Mesenchymal stem cell (in vitro differentiated cells and primary cell): ENCODE data around the gene DENND5A.

Experiments
- DNase-seq: peaks from one replicate; pipeline ENCODE4 v3.0.0-alpha.2; 2013
- H2AFZ ChIP-seq: one replicate; pipeline ENCODE4 v1.6.1; 2013; ENCODE audit warnings: low read depth, mild to moderate bottlenecking, control low read depth, inconsistent platforms, low read length, moderate library complexity
- H2AK5ac ChIP-seq: 2 replicates; pipeline ENCODE4 v1.6.1; 2013; ENCODE audit warnings: low read length, moderate library complexity, mild to moderate bottlenecking, inconsistent platforms; ENCODE audit not compliant: severe bottlenecking
- H2BK120ac ChIP-seq: one replicate; pipeline ENCODE4 v1.6.1; 2013; ENCODE audit warnings: low read depth, mild to moderate bottlenecking, inconsistent platforms, low read length, moderate library complexity
- H2BK12ac ChIP-seq, 2 experiments: one replicate each; pipeline ENCODE4 v1.6.1; 2013; ENCODE audit warnings: inconsistent platforms in 2 of 2, low read length in 2 of 2, mild to moderate bottlenecking in 2 of 2, moderate library complexity in 2 of 2, control low read depth in 1 of 2
- H2BK15ac ChIP-seq: one replicate; pipeline ENCODE4 v1.6.1; 2013; ENCODE audit warnings: mild to moderate bottlenecking, low read depth, inconsistent platforms; ENCODE audit not compliant: poor library complexity, severe bottlenecking
- H2BK5ac ChIP-seq: 2 replicates; pipeline ENCODE4 v1.6.1; 2013; ENCODE audit warnings: low read depth, mild to moderate bottlenecking, low read length, control low read depth, inconsistent platforms; ENCODE audit not compliant: poor library complexity, severe bottlenecking
- H3K14ac ChIP-seq, 2 experiments: one replicate each; pipeline ENCODE4 v1.6.1; 2013; ENCODE audit warnings: inconsistent platforms in 2 of 2, low read length in 2 of 2, control low read depth in 1 of 2, mild to moderate bottlenecking in 1 of 2, moderate library complexity in 1 of 2
- H3K18ac ChIP-seq, 2 experiments: one replicate each; pipeline ENCODE4 v1.6.1; 2013; ENCODE audit warnings: inconsistent platforms in 2 of 2, low read length in 2 of 2, control low read depth in 1 of 2, low read depth in 1 of 2, mild to moderate bottlenecking in 1 of 2
- H3K23ac ChIP-seq, 2 experiments: one replicate each; pipeline ENCODE4 v1.6.1; 2013; ENCODE audit warnings: inconsistent platforms in 2 of 2, low read length in 2 of 2, mild to moderate bottlenecking in 2 of 2, moderate library complexity in 2 of 2, control low read depth in 1 of 2
- H3K27ac ChIP-seq: 2 replicates; pipeline ENCODE4 v1.5.1; 2013; ENCODE audit warnings: mild to moderate bottlenecking, moderate library complexity, low read length, control low read depth, inconsistent platforms; ENCODE audit not compliant: poor library complexity, severe bottlenecking
- H3K27me3 ChIP-seq, 2 experiments: 2 replicates each; pipeline versions ENCODE4 v1.6.1 to v1.7.0; 2013; ENCODE audit warnings: low read length in 2 of 2, mild to moderate bottlenecking in 2 of 2, moderate library complexity in 2 of 2, control low read depth in 1 of 2, inconsistent platforms in 1 of 2; ENCODE audit not compliant: control insufficient read depth in 1 of 2, insufficient read depth in 1 of 2
- H3K36me3 ChIP-seq, 2 experiments: 2 replicates each; pipeline versions ENCODE4 v1.6.1 to v1.7.0; 2013; ENCODE audit warnings: low read length in 2 of 2, control low read depth in 1 of 2, inconsistent platforms in 1 of 2, low read depth in 1 of 2, mild to moderate bottlenecking in 1 of 2; ENCODE audit not compliant: insufficient read depth in 2 of 2, control insufficient read depth in 1 of 2
- H3K4ac ChIP-seq, 2 experiments: one replicate each; pipeline ENCODE4 v1.6.1; 2013; ENCODE audit warnings: inconsistent platforms in 2 of 2, low read length in 2 of 2, mild to moderate bottlenecking in 2 of 2, moderate library complexity in 2 of 2, control low read depth in 1 of 2, low read depth in 1 of 2
- H3K4me1 ChIP-seq: 2 replicates; pipeline ENCODE4 v1.6.1; 2013; ENCODE audit warnings: low read depth, low read length, control low read depth; ENCODE audit not compliant: control insufficient read depth, insufficient read depth
- H3K4me2 ChIP-seq: 2 replicates; pipeline ENCODE4 v1.6.1; 2013; ENCODE audit warnings: low read length, mild to moderate bottlenecking, inconsistent platforms; ENCODE audit not compliant: poor library complexity, severe bottlenecking
- H3K4me3 ChIP-seq, 2 experiments: 2 replicates each; pipeline versions ENCODE4 v1.5.1 to v1.7.0; 2013; ENCODE audit warnings: low read length in 2 of 2, mild to moderate bottlenecking in 2 of 2, control low read depth in 1 of 2, low read depth in 1 of 2; ENCODE audit not compliant: insufficient read depth in 1 of 2
- H3K79me1 ChIP-seq: replicated peaks from 2 replicates; pipeline ENCODE4 v1.6.1; 2013; ENCODE audit warnings: mild to moderate bottlenecking, control low read depth, low read length, inconsistent platforms; ENCODE audit not compliant: poor library complexity, severe bottlenecking
- H3K9ac ChIP-seq: 2 replicates; pipeline ENCODE4 v1.7.0; 2013; ENCODE audit warnings: mild to moderate bottlenecking, low read length, moderate library complexity
- H3K9me3 ChIP-seq: 2 replicates; pipeline ENCODE4 v1.7.0; 2013; ENCODE audit warnings: mild to moderate bottlenecking, low read length; ENCODE audit not compliant: control insufficient read depth
- H4K8ac ChIP-seq: one replicate; pipeline ENCODE4 v1.6.1; 2013; ENCODE audit warnings: inconsistent platforms, mild to moderate bottlenecking, low read length, moderate library complexity
- H4K91ac ChIP-seq: one replicate; pipeline ENCODE4 v1.6.1; 2013; ENCODE audit warnings: mild to moderate bottlenecking, low read length, inconsistent platforms
- WGBS: methylation state at CpG from one replicate; pipeline ENCODE4 v1.1.7; 2013; ENCODE audit warnings: mixed read lengths; 5-methylcytosine and 5-hydroxymethylcytosine counted together

The DENND5A gene

GRCh38 chr11:9267680-9268079, 2.5 kb upstream of the DENND5A start:
- Histone ChIP-seq H4K8ac (no peak overlapping the region), H3K27me3 (no peaks in the 10 kb centered on the region), H3K9me3 (no peaks in the 10 kb centered on the region), H3K27ac (no peak overlapping the region), H3K4me3 (no peak overlapping the region), H2BK12ac (no peak overlapping the region), H3K4me2 (peak overlapping the region; percentile 34), H3K14ac (no peak overlapping the region), H2BK15ac (no peak overlapping the region), H3K4me1 (peaks cover 10% of the 10 kb centered on the region), H2BK5ac (no peak overlapping the region), H3K36me3 (no peaks in the 10 kb centered on the region), H4K91ac (no peak overlapping the region), H2AFZ (no peak overlapping the region), H2BK120ac (no peak overlapping the region), H3K18ac (no peak overlapping the region), H3K4ac (no peak overlapping the region), H3K9ac (no peak overlapping the region), H3K23ac (no peak overlapping the region), H3K79me1 (no peaks in the 10 kb centered on the region), H2AK5ac (no peak overlapping the region)
- DNase-seq, result no peak
- 96% methylated on average over 4 of the region's 4 CpGs for WGBS

GRCh38 chr11:9266926-9267325, 1.8 kb upstream of the DENND5A start:
- Histone ChIP-seq H2AFZ (no peak overlapping the region), H3K14ac (no peak overlapping the region), H3K4me2 (no peak overlapping the region), H3K4me1 (peaks cover 11% of the 10 kb centered on the region), H3K9me3 (no peaks in the 10 kb centered on the region), H2BK15ac (no peak overlapping the region), H4K91ac (no peak overlapping the region), H3K18ac (no peak overlapping the region), H2BK5ac (no peak overlapping the region), H2BK120ac (no peak overlapping the region), H2AK5ac (no peak overlapping the region), H3K79me1 (no peaks in the 10 kb centered on the region), H3K4me3 (no peak overlapping the region), H2BK12ac (no peak overlapping the region), H3K36me3 (no peaks in the 10 kb centered on the region), H3K9ac (no peak overlapping the region), H4K8ac (no peak overlapping the region), H3K4ac (no peak overlapping the region), H3K27me3 (no peaks in the 10 kb centered on the region), H3K27ac (no peak overlapping the region), H3K23ac (no peak overlapping the region)
- no peak for DNase-seq
- 96% methylated on average over 5 of the region's 8 CpGs for WGBS

GRCh38 chr11:9266132-9266736, 1.1 kb upstream of the DENND5A start:
- Histone ChIP-seq H2AFZ (no peak overlapping the region), H2BK120ac (no peak overlapping the region), H3K27ac (no peak overlapping the region), H3K4me2 (peak overlapping the region; percentile 8), H3K4ac (no peak overlapping the region), H3K79me1 (no peaks in the 10 kb centered on the region), H2BK5ac (no peak overlapping the region), H3K36me3 (no peaks in the 10 kb centered on the region), H3K18ac (no peak overlapping the region), H3K27me3 (no peaks in the 10 kb centered on the region), H3K4me1 (peaks cover 14% of the 10 kb centered on the region), H3K4me3 (peak overlapping the region in 1 of 2 experiments; percentile 91), H2AK5ac (peak overlapping the region; percentile 21), H4K8ac (no peak overlapping the region), H3K9me3 (no peaks in the 10 kb centered on the region), H3K14ac (no peak overlapping the region), H3K23ac (no peak overlapping the region), H2BK15ac (no peak overlapping the region), H3K9ac (peak overlapping the region; percentile 99), H2BK12ac (no peak overlapping the region), H4K91ac (no peak overlapping the region)
- WGBS, result 90% methylated on average over 12 of the region's 13 CpGs
- DNase-seq, result no peak

GRCh38 chr11:9264316-9265210, 587 bp downstream of the DENND5A start:
- H3K27ac ChIP-seq, result peak overlapping the region; percentile 45
- peak overlapping the region; percentile 86 for H2BK120ac ChIP-seq
- peaks cover 17% of the 10 kb centered on the region for H3K4me1 ChIP-seq
- peak overlapping the region; percentile 77 for H2AFZ ChIP-seq
- H2BK12ac ChIP-seq, result peak overlapping the region in 1 of 2 experiments; percentile 52
- H3K4me3 ChIP-seq, result peak overlapping the region; percentile 91 to 94
- H2BK15ac ChIP-seq, result peak overlapping the region; percentile 94
- H3K23ac ChIP-seq, result peak overlapping the region in 1 of 2 experiments; percentile 23
- peak overlapping the region; percentile 69 to 98 for H3K14ac ChIP-seq
- no peak overlapping the region for H2AK5ac ChIP-seq
- H4K8ac ChIP-seq, result peak overlapping the region; percentile 66
- H3K79me1 ChIP-seq, result no peaks in the 10 kb centered on the region
- peak overlapping the region; percentile 52 for H4K91ac ChIP-seq
- peak overlapping the region; percentile 60 for H3K4me2 ChIP-seq
- no peaks in the 10 kb centered on the region for H3K36me3 ChIP-seq
- under 1% methylated on average over 43 of the region's 76 CpGs for WGBS
- H3K18ac ChIP-seq, result peak overlapping the region; percentile 86 to 90
- no peaks in the 10 kb centered on the region for H3K9me3 ChIP-seq
- H3K9ac ChIP-seq, result peak overlapping the region; percentile 99
- peak overlapping the region; percentile 37 for H2BK5ac ChIP-seq
- peak; percentile 91 for DNase-seq
- no peaks in the 10 kb centered on the region for H3K27me3 ChIP-seq
- peak overlapping the region; percentile 88 to 92 for H3K4ac ChIP-seq
